Measurements from ENCODE around the gene KCNQ1OT1. TPM values are rescaled to one million over a fixed set of nuclear protein-coding genes. Genes with fewer than 3 reads are reported as not detected.

KCNQ1OT1 gene
- polyA plus RNA-seq, 1 of the 3 experiments (the other 2 are of a cell fraction): 0.03 TPM

DNA sequence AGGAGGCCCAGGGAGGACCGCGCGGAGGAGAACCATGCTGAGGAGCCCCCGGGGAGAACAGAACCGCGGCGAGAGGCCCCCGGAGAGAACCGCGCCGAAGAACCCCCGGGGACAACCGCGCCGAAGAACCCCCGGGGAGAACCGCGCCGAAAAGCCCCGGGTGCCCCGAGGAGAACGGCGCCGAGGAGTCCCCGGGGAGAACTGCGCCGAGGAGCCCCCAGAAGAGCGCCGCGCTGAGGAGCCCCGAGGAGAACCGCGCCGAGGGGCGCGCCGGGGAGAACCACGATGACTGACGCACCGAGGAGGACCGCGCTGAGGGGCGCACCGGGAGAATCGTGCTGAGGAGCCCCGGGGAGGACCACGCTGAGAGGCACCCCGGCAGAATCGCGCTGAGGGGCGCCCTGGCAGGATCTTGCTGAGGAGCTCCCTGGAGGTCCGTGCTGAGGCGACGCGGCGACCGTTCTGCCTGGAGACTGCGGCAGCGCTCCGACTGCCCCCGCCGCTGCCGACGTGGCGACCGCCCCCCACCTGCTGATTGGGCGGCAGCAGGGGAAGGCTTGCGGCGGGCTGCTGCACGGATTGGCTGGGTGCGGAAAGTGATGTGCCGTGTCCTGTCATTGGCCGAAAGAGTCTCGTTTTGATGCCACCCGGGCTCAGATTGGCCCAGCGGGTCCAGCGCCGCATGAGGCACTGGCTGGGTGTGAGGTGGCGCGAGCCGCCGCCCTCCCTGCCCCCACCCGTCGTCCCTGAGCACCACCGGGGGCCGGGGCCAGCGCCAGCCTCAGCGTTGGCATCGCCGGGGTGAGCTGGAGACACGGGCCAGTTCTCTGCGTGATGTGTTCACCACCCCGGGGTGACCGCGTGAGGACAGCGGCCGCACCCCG, at the start of gene KCNQ1OT1 (continued):
- TF ChIP-seq, protein P1, sequence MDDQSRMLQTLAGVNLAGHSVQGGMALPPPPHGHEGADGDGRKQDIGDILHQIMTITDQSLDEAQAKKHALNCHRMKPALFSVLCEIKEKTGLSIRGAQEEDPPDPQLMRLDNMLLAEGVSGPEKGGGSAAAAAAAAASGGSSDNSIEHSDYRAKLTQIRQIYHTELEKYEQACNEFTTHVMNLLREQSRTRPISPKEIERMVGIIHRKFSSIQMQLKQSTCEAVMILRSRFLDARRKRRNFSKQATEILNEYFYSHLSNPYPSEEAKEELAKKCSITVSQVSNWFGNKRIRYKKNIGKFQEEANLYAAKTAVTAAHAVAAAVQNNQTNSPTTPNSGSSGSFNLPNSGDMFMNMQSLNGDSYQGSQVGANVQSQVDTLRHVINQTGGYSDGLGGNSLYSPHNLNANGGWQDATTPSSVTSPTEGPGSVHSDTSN (IDR thresholded peaks at IDR 0.05): no peak
- TF ChIP-seq NRF1 (IDR thresholded peaks at IDR 0.05; ENCODE audit: low read depth, low read length): no peak
- no peak for TF ChIP-seq SIN3A (IDR thresholded peaks at IDR 0.05; ENCODE audit: borderline replicate concordance, low read depth, low read length)
- no peak for TF ChIP-seq USF1 (IDR thresholded peaks at IDR 0.05; ENCODE audit: borderline replicate concordance, low read depth)
- no peak for TF ChIP-seq GATA2 (CRISPR knock-in tag; IDR thresholded peaks at IDR 0.05)
- TF ChIP-seq CHD2 (IDR thresholded peaks at IDR 0.05; ENCODE audit: low read length, partially characterized antibody): peak; percentile 79
- TF ChIP-seq FOSL2 (IDR thresholded peaks at IDR 0.05; ENCODE audit: borderline replicate concordance, low read depth): no peak

DNA sequence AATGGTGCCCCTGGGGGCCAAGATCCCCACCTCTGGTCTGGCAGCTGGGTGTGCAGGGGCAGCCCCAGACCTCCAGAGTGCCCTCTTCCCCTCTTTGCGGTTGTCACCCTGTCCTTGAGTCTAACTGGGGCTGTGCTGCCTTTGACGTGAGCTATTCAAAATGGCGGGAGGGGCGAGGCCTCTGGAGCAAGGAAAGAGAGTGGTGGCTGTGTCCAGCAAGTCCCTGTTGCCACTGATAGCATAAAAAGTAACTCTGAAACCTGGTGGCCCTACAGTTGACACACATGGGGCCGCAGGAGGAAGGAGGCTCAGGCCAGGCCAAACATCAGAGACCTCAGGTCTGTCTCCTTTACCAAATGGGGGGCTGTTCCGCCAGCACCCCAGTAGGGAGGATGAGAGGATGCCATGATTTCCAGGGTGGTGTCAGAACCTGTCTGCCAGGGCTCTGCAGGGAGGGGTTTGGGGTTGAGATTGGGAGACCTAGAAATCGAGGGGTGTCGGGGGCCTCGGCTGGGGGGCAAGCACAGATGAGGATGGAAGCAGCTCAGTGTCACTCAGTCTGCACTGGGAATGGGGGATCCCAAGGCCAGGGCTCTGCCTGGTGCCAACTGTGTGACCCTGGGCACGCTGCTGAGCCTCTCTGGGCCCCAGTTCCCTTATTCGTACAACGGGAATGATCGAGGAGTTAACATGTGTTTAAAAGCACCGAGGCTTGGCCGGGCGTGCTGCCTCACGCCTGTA, 49.2 kb upstream of the KCNQ1OT1 start:
- peaks cover 3 to 42% of the 10 kb centered on the region in 2 experiments; a peak in 2 of 4 replicates for H3K4me1 ChIP-seq (ENCODE audit: control insufficient read depth in 1 of 2, insufficient read depth in 2 of 2, low read depth in 1 of 2, low read length in 1 of 2)
- no peaks in the 10 kb centered on the region for H3F3A ChIP-seq (replicated peaks; ENCODE audit: insufficient read depth)
- TF ChIP-seq GATA2 (CRISPR knock-in tag; IDR thresholded peaks at IDR 0.05) (no peak), EP300 (IDR thresholded peaks at IDR 0.05; ENCODE audit: borderline replicate concordance in 1 of 2, low read depth in 1 of 2, low read length in 1 of 2) (no peak), MEF2A (IDR thresholded peaks at IDR 0.05; ENCODE audit: borderline replicate concordance, low read depth) (no peak), MXI1 (IDR thresholded peaks at IDR 0.05; ENCODE audit: low read depth, low read length) (no peak), CHD2 (IDR thresholded peaks at IDR 0.05; ENCODE audit: low read length, partially characterized antibody) (no peak), USF2 (IDR thresholded peaks at IDR 0.05; ENCODE audit: borderline replicate concordance, low read depth, low read length) (no peak)
- TF ChIP-seq, protein P2, sequence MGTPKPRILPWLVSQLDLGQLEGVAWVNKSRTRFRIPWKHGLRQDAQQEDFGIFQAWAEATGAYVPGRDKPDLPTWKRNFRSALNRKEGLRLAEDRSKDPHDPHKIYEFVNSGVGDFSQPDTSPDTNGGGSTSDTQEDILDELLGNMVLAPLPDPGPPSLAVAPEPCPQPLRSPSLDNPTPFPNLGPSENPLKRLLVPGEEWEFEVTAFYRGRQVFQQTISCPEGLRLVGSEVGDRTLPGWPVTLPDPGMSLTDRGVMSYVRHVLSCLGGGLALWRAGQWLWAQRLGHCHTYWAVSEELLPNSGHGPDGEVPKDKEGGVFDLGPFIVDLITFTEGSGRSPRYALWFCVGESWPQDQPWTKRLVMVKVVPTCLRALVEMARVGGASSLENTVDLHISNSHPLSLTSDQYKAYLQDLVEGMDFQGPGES (IDR thresholded peaks at IDR 0.05; ENCODE audit: low read depth, low read length): no peak
- TF ChIP-seq, protein P3, sequence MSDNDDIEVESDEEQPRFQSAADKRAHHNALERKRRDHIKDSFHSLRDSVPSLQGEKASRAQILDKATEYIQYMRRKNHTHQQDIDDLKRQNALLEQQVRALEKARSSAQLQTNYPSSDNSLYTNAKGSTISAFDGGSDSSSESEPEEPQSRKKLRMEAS (IDR thresholded peaks at IDR 0.05; ENCODE audit: low read depth): no peak
- no peak overlapping the region for H3K4me2 ChIP-seq
- no peak for DNase-seq
- no peaks in the 10 kb centered on the region for H3K9me3 ChIP-seq
- H4K20me1 ChIP-seq (ENCODE audit: insufficient read depth): no peaks in the 10 kb centered on the region
- H3K4me3 ChIP-seq (ENCODE audit: low read depth in 2 of 2, low read length in 1 of 2): no peak overlapping the region
- H2AFZ ChIP-seq (ENCODE audit: low read depth): no peak overlapping the region
- no peaks in the 10 kb centered on the region for H3K9me2 ChIP-seq
- no peak overlapping the region; a peak in 1 of 4 replicates for H3K27ac ChIP-seq (ENCODE audit: low read depth in 2 of 2, low read length in 1 of 2)
- 74% methylated on average over 16 of the region's 17 CpGs for WGBS (ENCODE audit: low lambda C conversion rate)
- H3K9ac ChIP-seq: no peak overlapping the region
- ChIA-PET POLR2A (interaction anchor here (1.0 kb wide), 1 partner anchor 29 kb away, joined by 3 read pairs; no protein-coding TSS in a partner anchor), CTCF (interaction anchor here (1.3 to 2.3 kb wide), 4 partner anchors 29 to 216 kb away, joined by 3 to 6 read pairs (median 4); no protein-coding TSS in a partner anchor)
- no peaks in the 10 kb centered on the region for H3K36me3 ChIP-seq (replicated peaks in 1 of 2; ENCODE audit: control insufficient read depth in 1 of 2, insufficient read depth in 2 of 2, low read length in 1 of 2)
- no peaks in the 10 kb centered on the region for H3K79me2 ChIP-seq (ENCODE audit: insufficient read depth)
- H3K27me3 ChIP-seq (ENCODE audit: insufficient read depth): no peaks in the 10 kb centered on the region

Measured in SK-N-SH (cell line).